Endodermal cell (in vitro differentiated cells): ENCODE measurements around the gene CLOCK. TPM values are rescaled to one million over a fixed set of nuclear protein-coding genes. Genes with fewer than 3 reads are reported as not detected.

Experiments used
- DNase-seq: peaks from one replicate; pipeline ENCODE4 v3.0.0-alpha.2; 2017
- H3K27ac ChIP-seq: 2 replicates; pipeline ENCODE4 v1.5.1; 2013; ENCODE audit warnings: mild to moderate bottlenecking, low read depth, low read length, moderate library complexity
- H3K27me3 ChIP-seq: 2 replicates; pipeline ENCODE4 v1.6.1; 2013; ENCODE audit warnings: mild to moderate bottlenecking, low read length, moderate library complexity; ENCODE audit not compliant: insufficient read depth, control insufficient read depth, poor library complexity, severe bottlenecking
- H3K36me3 ChIP-seq: 2 replicates; pipeline ENCODE4 v1.7.0; 2013; ENCODE audit warnings: mild to moderate bottlenecking, low read length, moderate library complexity; ENCODE audit not compliant: control insufficient read depth, insufficient read depth
- H3K4me1 ChIP-seq: one replicate; pipeline ENCODE4 v1.7.0; 2013; ENCODE audit warnings: low read length; ENCODE audit not compliant: control insufficient read depth, insufficient read depth
- H3K4me3 ChIP-seq: 2 replicates; pipeline ENCODE4 v1.5.1; 2013; ENCODE audit warnings: mild to moderate bottlenecking, low read length, moderate library complexity
- H3K9ac ChIP-seq: 2 replicates; pipeline ENCODE4 v1.6.1; 2013; ENCODE audit warnings: mild to moderate bottlenecking, low read length, moderate library complexity; ENCODE audit not compliant: poor library complexity, severe bottlenecking; ENCODE audit errors: extremely low read depth
- H3K9me3 ChIP-seq: 2 replicates; pipeline ENCODE4 v1.6.1; 2013; ENCODE audit warnings: mild to moderate bottlenecking, low read length, moderate library complexity; ENCODE audit not compliant: control insufficient read depth
- H3K27ac Mint-ChIP-seq: 2 replicates; pipeline ENCODE4 v1.8.0; 2020; ENCODE audit warnings: mixed read lengths
- H3K27me3 Mint-ChIP-seq: 2 replicates; pipeline ENCODE4 v1.8.0; 2021; ENCODE audit warnings: mild to moderate bottlenecking, mixed read lengths; ENCODE audit not compliant: insufficient read depth
- H3K36me3 Mint-ChIP-seq: 2 replicates; pipeline ENCODE4 v1.8.0; 2020; ENCODE audit warnings: low read depth, mixed read lengths
- H3K4me1 Mint-ChIP-seq: 2 replicates; pipeline ENCODE4 v1.8.0; 2020; ENCODE audit warnings: mixed read lengths
- H3K4me3 Mint-ChIP-seq: 2 replicates; pipeline ENCODE4 v1.8.0; 2020; ENCODE audit warnings: mild to moderate bottlenecking, moderate library complexity, mixed read lengths
- H3K9me3 Mint-ChIP-seq: 2 replicates; pipeline ENCODE4 v1.8.0; 2020; ENCODE audit warnings: mild to moderate bottlenecking, mixed read lengths
- WGBS, 2 experiments: methylation state at CpG; one replicate each; pipeline versions ENCODE4 v1.1.5 to v1.1.7; 2013; ENCODE audit warnings: missing lambda C conversion rate in 2 of 2, mixed read lengths in 1 of 2; ENCODE audit not compliant: insufficient coverage in 1 of 2, insufficient read length in 1 of 2; 5-methylcytosine and 5-hydroxymethylcytosine counted together
- total RNA-seq, 2 donors: library from RNA; stranded (reverse); fragmentation: NEBNext Ultra II Directional in 1 of 2; extraction: Animal tissue kit (Norgen Biotek cat#: 25700) in 1 of 2; gene quantifications; 2 replicates in 1 of 2; 3 replicates in 1 of 2; pipeline ENCODE4 v1.2.1, GENCODE V29; 2021
- TF ChIP-seq, protein P1 (sequence below): fragments of 200-600 bp; sonication (generic); conservative IDR thresholded peaks from 2 replicates; pipeline ENCODE4 v1.5.0; 2021; ENCODE audit warnings: antibody characterized with exemption, mild to moderate bottlenecking

Gene CLOCK
- total RNA-seq, 2 donors from 2014 or later = 22.9 to 25.1 TPM

DNA sequence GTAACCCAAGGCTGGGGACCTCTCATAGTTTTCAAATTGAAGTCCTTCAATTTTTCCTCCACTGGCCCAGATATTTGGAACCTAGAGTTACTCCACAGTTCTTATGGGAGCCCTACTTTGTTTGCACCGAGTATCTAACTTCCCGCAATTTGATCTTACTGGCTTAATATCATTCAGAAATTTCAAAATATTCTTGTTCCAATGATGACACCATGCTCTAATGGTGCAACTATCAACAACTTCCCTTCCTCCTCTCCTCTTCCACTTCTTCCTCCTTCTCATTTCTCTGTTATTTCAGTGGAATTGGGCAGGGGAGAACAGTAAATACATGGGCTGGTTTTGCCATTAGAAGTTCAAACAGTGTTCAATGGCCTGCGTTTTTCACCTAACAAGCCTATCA, 25.1 kb upstream of the CLOCK start:
- Histone ChIP-seq H3K27me3 (no peaks in the 10 kb centered on the region), H3K9ac (no peak overlapping the region), H3K36me3 (no peaks in the 10 kb centered on the region), H3K9me3 (peaks cover 48% of the 10 kb centered on the region), H3K27ac (no peak overlapping the region), H3K4me1 (no peaks in the 10 kb centered on the region), H3K4me3 (no peak overlapping the region)
- no peak overlapping the region for H3K4me3 Mint-ChIP-seq
- H3K27me3 Mint-ChIP-seq = peaks cover 2% of the 10 kb centered on the region
- no peaks in the 10 kb centered on the region for H3K4me1 Mint-ChIP-seq
- no peak overlapping the region for H3K27ac Mint-ChIP-seq
- H3K9me3 Mint-ChIP-seq = peaks cover 40% of the 10 kb centered on the region
- no peak for DNase-seq
- WGBS, 2 experiments = 90 to 100% methylated on average over 3 of the region's 3 CpGs
- peaks cover 9% of the 10 kb centered on the region for H3K36me3 Mint-ChIP-seq
- TF ChIP-seq, protein P1, sequence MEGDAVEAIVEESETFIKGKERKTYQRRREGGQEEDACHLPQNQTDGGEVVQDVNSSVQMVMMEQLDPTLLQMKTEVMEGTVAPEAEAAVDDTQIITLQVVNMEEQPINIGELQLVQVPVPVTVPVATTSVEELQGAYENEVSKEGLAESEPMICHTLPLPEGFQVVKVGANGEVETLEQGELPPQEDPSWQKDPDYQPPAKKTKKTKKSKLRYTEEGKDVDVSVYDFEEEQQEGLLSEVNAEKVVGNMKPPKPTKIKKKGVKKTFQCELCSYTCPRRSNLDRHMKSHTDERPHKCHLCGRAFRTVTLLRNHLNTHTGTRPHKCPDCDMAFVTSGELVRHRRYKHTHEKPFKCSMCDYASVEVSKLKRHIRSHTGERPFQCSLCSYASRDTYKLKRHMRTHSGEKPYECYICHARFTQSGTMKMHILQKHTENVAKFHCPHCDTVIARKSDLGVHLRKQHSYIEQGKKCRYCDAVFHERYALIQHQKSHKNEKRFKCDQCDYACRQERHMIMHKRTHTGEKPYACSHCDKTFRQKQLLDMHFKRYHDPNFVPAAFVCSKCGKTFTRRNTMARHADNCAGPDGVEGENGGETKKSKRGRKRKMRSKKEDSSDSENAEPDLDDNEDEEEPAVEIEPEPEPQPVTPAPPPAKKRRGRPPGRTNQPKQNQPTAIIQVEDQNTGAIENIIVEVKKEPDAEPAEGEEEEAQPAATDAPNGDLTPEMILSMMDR = no peak

DNA sequence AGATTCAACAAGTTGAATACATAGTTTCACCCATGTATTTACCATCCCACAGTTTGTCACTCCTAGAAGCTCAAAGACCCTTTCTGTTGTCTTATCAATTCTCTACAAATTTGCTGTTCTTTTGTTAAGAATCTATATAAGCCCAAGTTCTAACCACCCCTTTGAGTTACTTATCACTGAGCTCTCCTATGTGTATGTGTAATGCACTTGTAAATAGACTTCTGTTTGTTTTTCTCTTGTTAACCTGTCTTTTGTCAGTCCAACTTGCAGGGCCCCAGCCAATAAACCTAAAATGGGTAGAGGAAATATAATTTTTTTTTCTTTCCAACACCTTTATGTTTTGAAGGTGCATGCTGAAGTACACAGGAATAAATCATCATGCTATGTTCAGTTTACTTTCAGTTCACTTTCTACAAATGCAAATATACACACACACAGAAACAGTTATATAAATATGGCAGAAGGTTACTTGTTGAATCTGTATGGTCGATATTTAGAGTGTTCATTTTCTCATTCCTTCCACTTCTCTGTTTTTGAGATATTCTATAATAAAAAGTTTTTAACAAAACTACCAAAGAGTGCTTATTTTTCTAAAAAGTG, 22.3 kb upstream of the CLOCK start:
- TF ChIP-seq, protein P1 = no peak
- H3K36me3 Mint-ChIP-seq = peaks cover 3% of the 10 kb centered on the region
- Histone ChIP-seq H3K36me3 (no peaks in the 10 kb centered on the region), H3K4me3 (no peak overlapping the region), H3K9ac (no peak overlapping the region), H3K27me3 (no peaks in the 10 kb centered on the region), H3K27ac (no peak overlapping the region), H3K9me3 (peaks cover 28% of the 10 kb centered on the region), H3K4me1 (no peaks in the 10 kb centered on the region)
- no peaks in the 10 kb centered on the region for H3K4me1 Mint-ChIP-seq
- H3K9me3 Mint-ChIP-seq = peaks cover 20% of the 10 kb centered on the region
- H3K27ac Mint-ChIP-seq = no peak overlapping the region
- no peak overlapping the region for H3K4me3 Mint-ChIP-seq
- no CpG with 5 or more reads among the region's 1 CpG for WGBS, 2 experiments
- DNase-seq = no peak
- peaks cover 2% of the 10 kb centered on the region for H3K27me3 Mint-ChIP-seq

DNA sequence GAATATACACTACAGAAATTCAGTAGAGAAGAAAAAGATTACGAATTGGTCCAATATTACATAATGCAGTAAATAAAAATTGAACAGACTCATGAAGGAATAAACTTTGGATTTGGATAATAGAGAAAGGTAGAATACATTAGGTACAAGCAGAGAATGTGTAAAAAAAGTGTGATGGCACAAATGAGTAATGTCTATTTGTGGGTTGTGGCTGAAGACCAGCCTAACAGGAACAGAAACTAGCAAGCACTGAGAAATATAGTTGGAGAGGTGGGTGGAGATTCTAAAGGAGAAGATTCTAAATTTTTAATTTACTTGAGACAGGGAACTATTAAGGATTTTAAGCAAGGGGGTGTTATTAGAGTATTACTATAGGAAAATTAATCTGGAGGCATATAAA, 15.2 kb upstream of the CLOCK start:
- no peak for DNase-seq
- Histone ChIP-seq H3K9me3 (peaks cover 8% of the 10 kb centered on the region), H3K9ac (no peak overlapping the region), H3K4me3 (no peak overlapping the region), H3K36me3 (no peaks in the 10 kb centered on the region), H3K4me1 (no peaks in the 10 kb centered on the region), H3K27me3 (no peaks in the 10 kb centered on the region), H3K27ac (no peak overlapping the region)
- Mint-ChIP-seq H3K36me3 (no peaks in the 10 kb centered on the region), H3K9me3 (peaks cover 12% of the 10 kb centered on the region), H3K27me3 (no peaks in the 10 kb centered on the region), H3K27ac (no peak overlapping the region), H3K4me1 (no peaks in the 10 kb centered on the region), H3K4me3 (no peak overlapping the region)
- WGBS, 2 experiments = 100% methylated on average over 1 of the region's 1 CpG
- TF ChIP-seq, protein P1 = no peak
